ENCODE measurements around the gene C11orf21. TPM values are rescaled to one million over a fixed set of nuclear protein-coding genes. Genes with fewer than 3 reads are reported as not detected.
A peak's percentile ranks its signal among the peaks of the same experiment; 100 is the strongest.

Gene C11orf21
- total and polyA plus RNA-seq, 8 donors: 1.2 to 6.9 (median 1.8) TPM

GRCh38 chr11:2304506-2305139, 2.9 kb upstream of the C11orf21 start:
- H3K4me3 ChIP-seq: no peak overlapping the region
- no peak for ATAC-seq
- TF ChIP-seq CTCF (IDR thresholded peaks at IDR 0.05): no peak
- no peaks in the 10 kb centered on the region for H3K9me3 ChIP-seq
- peak in 1 of 4 donors; percentile 76 for DNase-seq
- H3K36me3 ChIP-seq: no peaks in the 10 kb centered on the region
- no peaks in the 10 kb centered on the region for H3K27me3 ChIP-seq
- intact Hi-C loops (cut with DNase I): loop anchor here (2.0 to 10.0 kb wide), 3 partner anchors 110 to 220 kb away; no protein-coding TSS in a partner anchor
- peaks cover 16 to 73% of the 10 kb centered on the region in 2 donors for H3K4me1 ChIP-seq
- H3K27ac ChIP-seq: peak overlapping the region; percentile 65 to 88

- ATAC-seq: no peak
- H3K27me3 ChIP-seq: no peaks in the 10 kb centered on the region
- H3K36me3 ChIP-seq: no peaks in the 10 kb centered on the region
- H3K4me1 ChIP-seq: peaks cover 16 to 73% of the 10 kb centered on the region in 2 donors
- no peaks in the 10 kb centered on the region for H3K9me3 ChIP-seq
- no peak for TF ChIP-seq CTCF (IDR thresholded peaks at IDR 0.05)
- intact Hi-C loops (cut with DNase I): loop anchor here (2.0 to 10.0 kb wide), 3 partner anchors 111 to 221 kb away; no protein-coding TSS in a partner anchor
- peak overlapping the region in 1 of 2 donors; percentile 88 for H3K27ac ChIP-seq
- H3K4me3 ChIP-seq: no peak overlapping the region
- DNase-seq: no peak
These were observed 2.1 kb upstream of the C11orf21 start for GRCh38 chr11:2303627-2304505.

GRCh38 chr11:2302896-2303626, 1.3 kb upstream of the C11orf21 start:
- H3K9me3 ChIP-seq: no peaks in the 10 kb centered on the region
- ATAC-seq (peak; percentile 2), DNase-seq (peak in 1 of 4 donors; percentile 82)
- H3K36me3 ChIP-seq: no peaks in the 10 kb centered on the region
- peaks cover 16 to 73% of the 10 kb centered on the region in 2 donors for H3K4me1 ChIP-seq
- H3K4me3 ChIP-seq: peak overlapping the region in 1 of 2 donors; percentile 41
- peak overlapping the region in 1 of 2 donors; percentile 88 for H3K27ac ChIP-seq
- TF ChIP-seq CTCF (IDR thresholded peaks at IDR 0.05): no peak
- no peaks in the 10 kb centered on the region for H3K27me3 ChIP-seq
- intact Hi-C loops (cut with DNase I): loop anchor here (10.0 kb wide), 2 partner anchors 112 to 222 kb away; no protein-coding TSS in a partner anchor

GRCh38 chr11:2302306-2302895, 683 bp upstream of the C11orf21 start:
- Histone ChIP-seq H3K4me1 (peaks cover 16 to 70% of the 10 kb centered on the region in 2 donors), H3K27ac (peak overlapping the region in 1 of 2 donors; percentile 88), H3K4me3 (peak overlapping the region in 1 of 2 donors; percentile 41), H3K36me3 (no peaks in the 10 kb centered on the region), H3K27me3 (no peaks in the 10 kb centered on the region), H3K9me3 (no peaks in the 10 kb centered on the region)
- intact Hi-C loops (cut with DNase I): loop anchor here (10.0 kb wide), 2 partner anchors 112 to 222 kb away; no protein-coding TSS in a partner anchor
- TF ChIP-seq CTCF (IDR thresholded peaks at IDR 0.05): no peak
- ATAC-seq: no peak
- peak in 1 of 4 donors; percentile 79 for DNase-seq
